ENCODE data around the gene UBE3C.
"Not testable (repeated sequence)": the region's sequence is repeated elsewhere in the genome, so short reads cannot be mapped to it uniquely, and the experiment has no call there.

The UBE3C gene

GRCh38 chr7:157271991-157272324 is 133.2 kb downstream of the UBE3C start:
- no peak for DNase-seq (ENCODE audit: low spot score)

- no peak for DNase-seq (ENCODE audit: low spot score)
Observed at GRCh38 chr7:157272351-157273207, 133.9 kb downstream of the UBE3C start.

- DNase-seq (ENCODE audit: low spot score) = peak; percentile 80
Observed at GRCh38 chr7:157273208-157274093, 134.7 kb downstream of the UBE3C start.

- not testable (repeated sequence) for DNase-seq (ENCODE audit: low spot score)
Observed at GRCh38 chr7:157274094-157274634, 135.4 kb downstream of the UBE3C start.

GRCh38 chr7:157274991-157275427 is 136.3 kb downstream of the UBE3C start:
- DNase-seq (ENCODE audit: low spot score) = no peak

- no peak for DNase-seq (ENCODE audit: low spot score)
Observed at GRCh38 chr7:157276091-157276561, 137.4 kb downstream of the UBE3C start.

GRCh38 chr7:157276731-157277562 is 138.2 kb downstream of the UBE3C start:
- no peak for DNase-seq (ENCODE audit: low spot score)

GRCh38 chr7:157277568-157277967 is 138.8 kb downstream of the UBE3C start:
- not testable (repeated sequence) for DNase-seq (ENCODE audit: low spot score)

GRCh38 chr7:157278167-157278790 is 139.6 kb downstream of the UBE3C start:
- no peak for DNase-seq (ENCODE audit: low spot score)

- DNase-seq (ENCODE audit: low spot score) = peak; percentile 51
Observed at GRCh38 chr7:157278791-157279724, 140.3 kb downstream of the UBE3C start.

GRCh38 chr7:157279741-157280215 is 141.1 kb downstream of the UBE3C start:
- DNase-seq (ENCODE audit: low spot score) = no peak

- no peak for DNase-seq (ENCODE audit: low spot score)
Observed at GRCh38 chr7:157280216-157280841, 141.6 kb downstream of the UBE3C start.

GRCh38 chr7:157281221-157281998 is 142.7 kb downstream of the UBE3C start:
- DNase-seq (ENCODE audit: low spot score) = no peak

- no peak for DNase-seq (ENCODE audit: low spot score)
Observed at GRCh38 chr7:157282141-157282801, 143.5 kb downstream of the UBE3C start.

GRCh38 chr7:157284229-157285014 is 145.7 kb downstream of the UBE3C start:
- no peak for DNase-seq (ENCODE audit: low spot score)

- DNase-seq (ENCODE audit: low spot score) = no peak
Observed at GRCh38 chr7:157291404-157292080, 152.8 kb downstream of the UBE3C start.

- no peak for DNase-seq (ENCODE audit: low spot score)
Observed at GRCh38 chr7:157292258-157292657, 153.5 kb downstream of the UBE3C start.
